GM23338 (cell line): ENCODE measurements around the gene SMG6. TPM values are rescaled to one million over a fixed set of nuclear protein-coding genes. Genes with fewer than 3 reads are reported as not detected.

Source experiments
- ATAC-seq: fragments of 200-7000 bp; cut with Tn5 transposase; 3 replicates; pipeline ENCODE4 v1.9.1; 2020
- DNase-seq: peaks from one replicate; pipeline ENCODE4 v3.0.0-alpha.2; 2015; ENCODE audit warnings: low spot score
- H2AFZ ChIP-seq: fragments of 200-600 bp; sonication (generic); 2 replicates; pipeline ENCODE4 v1.8.0; 2016; ENCODE audit warnings: antibody characterized with exemption, mild to moderate bottlenecking, moderate library complexity
- H3F3A ChIP-seq: fragments of 200-600 bp; sonication (generic); replicated peaks from 2 replicates; pipeline ENCODE4 v1.8.0; 2017; ENCODE audit warnings: antibody characterized with exemption, mixed run types, low read depth
- H3K27ac ChIP-seq: fragments of 200-600 bp; sonication (generic); 2 replicates; pipeline ENCODE4 v1.6.1; 2016; ENCODE audit warnings: low read depth
- H3K27me3 ChIP-seq: fragments of 200-600 bp; sonication (generic); 2 replicates; pipeline ENCODE4 v1.8.0; 2016; ENCODE audit warnings: mild to moderate bottlenecking, mixed run types, moderate library complexity; ENCODE audit not compliant: insufficient read depth
- H3K36me3 ChIP-seq: fragments of 200-600 bp; sonication (generic); 2 replicates; pipeline ENCODE4 v1.8.0; 2016; ENCODE audit warnings: mild to moderate bottlenecking; ENCODE audit not compliant: insufficient read depth
- H3K4me1 ChIP-seq: fragments of 200-600 bp; sonication (generic); 2 replicates; pipeline ENCODE4 v1.8.0; 2016; ENCODE audit warnings: mild to moderate bottlenecking, moderate library complexity; ENCODE audit not compliant: insufficient read depth
- H3K4me2 ChIP-seq: fragments of 200-600 bp; sonication (generic); 2 replicates; pipeline ENCODE4 v1.7.1; 2017; ENCODE audit warnings: mixed run types
- H3K4me3 ChIP-seq: fragments of 200-600 bp; sonication (generic); 2 replicates; pipeline ENCODE4 v1.6.1; 2016; ENCODE audit warnings: mixed run types
- H3K79me2 ChIP-seq: fragments of 200-600 bp; sonication (generic); replicated peaks from 2 replicates; pipeline ENCODE4 v1.8.0; 2017; ENCODE audit warnings: mild to moderate bottlenecking; ENCODE audit not compliant: insufficient read depth
- H3K9me2 ChIP-seq: fragments of 200-600 bp; sonication (generic); 2 replicates; pipeline ENCODE4 v1.8.0; 2017; ENCODE audit not compliant: insufficient read depth
- H4K20me1 ChIP-seq: fragments of 200-600 bp; sonication (generic); replicated peaks from 2 replicates; pipeline ENCODE4 v1.8.0; 2017; ENCODE audit warnings: mild to moderate bottlenecking; ENCODE audit not compliant: insufficient read depth
- H3K27ac Mint-ChIP-seq: 2 replicates; pipeline ENCODE4 v1.8.0; 2020; ENCODE audit warnings: inconsistent platforms, mild to moderate bottlenecking, moderate library complexity, mixed read lengths
- H3K27me3 Mint-ChIP-seq: 3 replicates; pipeline ENCODE4 v1.8.0; 2022; ENCODE audit warnings: low read depth, mild to moderate bottlenecking, moderate library complexity, mixed read lengths, inconsistent platforms; ENCODE audit not compliant: insufficient read depth, poor library complexity
- H3K36me3 Mint-ChIP-seq: 3 replicates; pipeline ENCODE4 v1.8.0; 2021; ENCODE audit warnings: low read depth, mild to moderate bottlenecking, inconsistent platforms, moderate library complexity, mixed read lengths
- H3K4me1 Mint-ChIP-seq: 3 replicates; pipeline ENCODE4 v1.8.0; 2020; ENCODE audit warnings: mild to moderate bottlenecking, inconsistent platforms, mixed read lengths
- H3K4me3 Mint-ChIP-seq: 3 replicates; pipeline ENCODE4 v1.8.0; 2021; ENCODE audit warnings: moderate library complexity, mild to moderate bottlenecking, inconsistent platforms, mixed read lengths
- H3K9me3 Mint-ChIP-seq: 3 replicates; pipeline ENCODE4 v1.8.0; 2020; ENCODE audit warnings: moderate library complexity, mild to moderate bottlenecking, inconsistent platforms, mixed read lengths
- EZH2 ChIP-seq: fragments of 200-600 bp; sonication (generic); IDR thresholded peaks from one replicate; pipeline ENCODE4 v1.8.0; 2017; ENCODE audit warnings: antibody characterized with exemption, mild to moderate bottlenecking, low read depth; ENCODE audit not compliant: unreplicated experiment
- JUNB ChIP-seq: IDR thresholded peaks from one replicate; pipeline ENCODE4 v1.6.1; 2016; ENCODE audit warnings: antibody characterized with exemption; ENCODE audit not compliant: unreplicated experiment
- NANOG ChIP-seq: IDR thresholded peaks from 2 replicates; pipeline ENCODE4 v1.6.1; 2016; ENCODE audit warnings: antibody characterized with exemption, borderline replicate concordance
- POLR2AphosphoS5 ChIP-seq: IDR thresholded peaks from 2 replicates; pipeline ENCODE4 v1.6.1; 2016; ENCODE audit warnings: antibody characterized with exemption, low read depth
- STAT1 ChIP-seq: IDR thresholded peaks from one replicate; pipeline ENCODE4 v1.6.1; 2016; ENCODE audit warnings: antibody characterized with exemption; ENCODE audit not compliant: unreplicated experiment
- ZNF114 ChIP-seq: fragments of 250-450 bp; sonication (Bioruptor Pico); IDR thresholded peaks from 2 replicates; pipeline ENCODE4 v1.5.0; 2020; ENCODE audit warnings: mild to moderate bottlenecking, moderate library complexity
- ZNF331 ChIP-seq: fragments of 250-450 bp; sonication (Bioruptor Pico); IDR thresholded peaks from 2 replicates; pipeline ENCODE4 v1.5.0; 2020; ENCODE audit warnings: low read depth, mild to moderate bottlenecking, moderate library complexity
- polyA plus RNA-seq: library from polyadenylated mRNA; unstranded; fragments of >200 nt; fragmentation: Nextera tagmentation; extraction: Ambion mirVana; gene quantifications from 2 replicates; pipeline ENCODE4 v1.2.1, GENCODE V29; 2016
- total RNA-seq: library from RNA; depleted of rRNA; stranded (reverse); fragments of >200 nt; shearing (Covaris generic); gene quantifications from 2 replicates; pipeline ENCODE4 v1.2.3, GENCODE V29; 2014
- TF ChIP-seq, protein P1 (sequence below): IDR thresholded peaks from 2 replicates; pipeline ENCODE4 v1.6.1; 2016; ENCODE audit warnings: antibody characterized with exemption
- TF ChIP-seq, protein P2 (sequence below), 2 experiments: fragments of 200-600 bp in 1 of 2; sonication (generic) in 1 of 2; conservative IDR thresholded peaks; 2 replicates each; pipeline versions ENCODE4 v1.5.1 to v1.6.1; 2016 to 2017; ENCODE audit warnings: antibody characterized with exemption in 2 of 2, low read depth in 2 of 2, mild to moderate bottlenecking in 2 of 2, moderate library complexity in 1 of 2
- TF ChIP-seq, protein P3 (sequence below): IDR thresholded peaks from one replicate; pipeline ENCODE4 v1.6.1; 2018; ENCODE audit warnings: antibody characterized with exemption; ENCODE audit not compliant: unreplicated experiment

SMG6 gene
- total and polyA plus RNA-seq, 2 experiments from 2014 or later, result 10.4 to 43.1 TPM

DNA sequence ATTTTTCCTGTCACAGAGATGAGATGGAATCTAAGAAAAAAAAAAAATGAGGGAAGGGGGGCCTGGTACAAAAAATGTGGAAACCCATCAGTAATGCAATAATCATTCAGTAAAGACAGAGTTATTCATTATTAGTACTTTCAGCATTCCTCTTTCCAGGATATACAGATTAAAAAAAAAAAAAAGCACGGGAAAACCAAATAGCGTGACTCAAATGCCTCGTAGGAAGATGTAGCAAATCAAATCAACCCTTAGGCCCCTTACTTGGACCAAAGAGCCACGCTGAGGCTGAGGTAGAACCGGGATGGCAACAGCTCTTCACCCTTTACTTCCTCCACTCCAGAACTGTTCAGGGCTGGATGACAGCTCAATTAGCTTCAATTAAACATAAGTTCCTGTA is 52.5 kb downstream of the SMG6 start (continued):
- no peak for TF ChIP-seq JUNB
- TF ChIP-seq ZNF331 (CRISPR knock-in tag), result no peak
- no peak for TF ChIP-seq POLR2AphosphoS5
- no peak for TF ChIP-seq EZH2
- TF ChIP-seq ZNF114 (CRISPR knock-in tag), result no peak
- TF ChIP-seq, protein P1, sequence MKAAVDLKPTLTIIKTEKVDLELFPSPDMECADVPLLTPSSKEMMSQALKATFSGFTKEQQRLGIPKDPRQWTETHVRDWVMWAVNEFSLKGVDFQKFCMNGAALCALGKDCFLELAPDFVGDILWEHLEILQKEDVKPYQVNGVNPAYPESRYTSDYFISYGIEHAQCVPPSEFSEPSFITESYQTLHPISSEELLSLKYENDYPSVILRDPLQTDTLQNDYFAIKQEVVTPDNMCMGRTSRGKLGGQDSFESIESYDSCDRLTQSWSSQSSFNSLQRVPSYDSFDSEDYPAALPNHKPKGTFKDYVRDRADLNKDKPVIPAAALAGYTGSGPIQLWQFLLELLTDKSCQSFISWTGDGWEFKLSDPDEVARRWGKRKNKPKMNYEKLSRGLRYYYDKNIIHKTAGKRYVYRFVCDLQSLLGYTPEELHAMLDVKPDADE, result no peak

DNA sequence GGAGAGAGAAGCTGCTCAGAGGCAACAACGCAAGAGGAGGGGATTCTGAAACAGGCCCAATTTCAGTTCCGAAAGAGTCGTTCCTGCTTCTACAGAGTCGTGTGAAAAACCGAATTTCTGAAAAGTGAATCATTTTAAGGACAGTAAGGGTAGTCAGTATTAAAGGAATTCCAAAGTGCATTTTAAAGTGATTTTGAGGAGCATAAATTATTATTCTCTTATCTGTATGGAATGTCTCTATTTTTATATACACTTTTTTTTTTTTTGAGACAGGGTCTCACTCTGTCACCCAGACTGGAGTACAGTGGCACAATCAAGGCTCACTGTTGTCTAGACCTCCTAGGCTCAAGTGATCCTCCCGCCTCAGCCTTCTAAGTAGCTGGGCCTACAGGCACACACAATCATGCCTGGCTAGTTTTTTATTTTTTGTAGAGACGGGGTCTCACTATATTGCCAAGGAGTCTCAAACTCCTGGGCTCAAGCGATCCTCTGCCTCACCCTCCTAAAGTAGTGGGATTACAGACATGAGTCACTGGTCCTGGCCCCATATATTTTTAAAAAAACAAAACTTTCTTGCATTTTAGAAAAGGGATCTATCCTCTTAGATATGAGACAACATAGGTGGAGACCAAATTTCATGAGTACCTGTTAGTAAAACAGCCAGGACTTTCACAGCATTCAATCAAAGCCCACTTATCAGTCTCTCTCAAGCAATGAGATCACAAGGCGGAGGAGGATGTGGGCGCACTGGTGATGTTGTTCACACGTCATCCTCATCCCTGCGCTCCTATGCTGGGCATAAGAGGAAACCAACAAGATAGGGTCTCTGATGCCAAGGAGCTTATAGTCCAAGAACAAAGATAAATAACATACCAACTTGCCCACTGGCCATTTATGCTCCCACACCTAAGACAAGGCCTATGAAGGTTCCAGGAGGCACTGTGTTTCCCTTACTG is 53.2 kb downstream of the SMG6 start:
- no peak overlapping the region for H3K27ac ChIP-seq
- H3K79me2 ChIP-seq, result no peaks in the 10 kb centered on the region
- H3K9me3 Mint-ChIP-seq, result peaks cover 5% of the 10 kb centered on the region; the same call in 2 of the 3 replicates
- no peaks in the 10 kb centered on the region; the same call in 1 of the 2 replicates for H3F3A ChIP-seq
- no peak overlapping the region for H3K4me3 Mint-ChIP-seq
- H3K27me3 ChIP-seq, result no peaks in the 10 kb centered on the region
- no peaks in the 10 kb centered on the region for H3K4me1 ChIP-seq
- peaks cover 4% of the 10 kb centered on the region for H3K27me3 Mint-ChIP-seq
- no peaks in the 10 kb centered on the region for H3K36me3 ChIP-seq
- ATAC-seq (no peak), DNase-seq (no peak)
- H3K4me1 Mint-ChIP-seq, result no peaks in the 10 kb centered on the region
- H2AFZ ChIP-seq, result no peak overlapping the region
- peaks cover 24% of the 10 kb centered on the region for H3K36me3 Mint-ChIP-seq
- no peak overlapping the region for H3K27ac Mint-ChIP-seq
- no peak overlapping the region for H3K4me3 ChIP-seq
- H3K4me2 ChIP-seq, result no peak overlapping the region
- no peaks in the 10 kb centered on the region for H3K9me2 ChIP-seq
- peaks cover 9% of the 10 kb centered on the region; the same call in 1 of the 2 replicates for H4K20me1 ChIP-seq
- no peak for TF ChIP-seq POLR2AphosphoS5
- TF ChIP-seq ZNF114 (CRISPR knock-in tag), result no peak
- TF ChIP-seq STAT1, result no peak
- TF ChIP-seq EZH2, result no peak
- TF ChIP-seq NANOG, result no peak
- TF ChIP-seq, protein P2, sequence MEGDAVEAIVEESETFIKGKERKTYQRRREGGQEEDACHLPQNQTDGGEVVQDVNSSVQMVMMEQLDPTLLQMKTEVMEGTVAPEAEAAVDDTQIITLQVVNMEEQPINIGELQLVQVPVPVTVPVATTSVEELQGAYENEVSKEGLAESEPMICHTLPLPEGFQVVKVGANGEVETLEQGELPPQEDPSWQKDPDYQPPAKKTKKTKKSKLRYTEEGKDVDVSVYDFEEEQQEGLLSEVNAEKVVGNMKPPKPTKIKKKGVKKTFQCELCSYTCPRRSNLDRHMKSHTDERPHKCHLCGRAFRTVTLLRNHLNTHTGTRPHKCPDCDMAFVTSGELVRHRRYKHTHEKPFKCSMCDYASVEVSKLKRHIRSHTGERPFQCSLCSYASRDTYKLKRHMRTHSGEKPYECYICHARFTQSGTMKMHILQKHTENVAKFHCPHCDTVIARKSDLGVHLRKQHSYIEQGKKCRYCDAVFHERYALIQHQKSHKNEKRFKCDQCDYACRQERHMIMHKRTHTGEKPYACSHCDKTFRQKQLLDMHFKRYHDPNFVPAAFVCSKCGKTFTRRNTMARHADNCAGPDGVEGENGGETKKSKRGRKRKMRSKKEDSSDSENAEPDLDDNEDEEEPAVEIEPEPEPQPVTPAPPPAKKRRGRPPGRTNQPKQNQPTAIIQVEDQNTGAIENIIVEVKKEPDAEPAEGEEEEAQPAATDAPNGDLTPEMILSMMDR (conservative IDR thresholded peaks at IDR 0.05; ENCODE audit: low read depth in 2 of 2), result no peak
- TF ChIP-seq, protein P1, result no peak
- TF ChIP-seq JUNB, result no peak
- TF ChIP-seq, protein P3, sequence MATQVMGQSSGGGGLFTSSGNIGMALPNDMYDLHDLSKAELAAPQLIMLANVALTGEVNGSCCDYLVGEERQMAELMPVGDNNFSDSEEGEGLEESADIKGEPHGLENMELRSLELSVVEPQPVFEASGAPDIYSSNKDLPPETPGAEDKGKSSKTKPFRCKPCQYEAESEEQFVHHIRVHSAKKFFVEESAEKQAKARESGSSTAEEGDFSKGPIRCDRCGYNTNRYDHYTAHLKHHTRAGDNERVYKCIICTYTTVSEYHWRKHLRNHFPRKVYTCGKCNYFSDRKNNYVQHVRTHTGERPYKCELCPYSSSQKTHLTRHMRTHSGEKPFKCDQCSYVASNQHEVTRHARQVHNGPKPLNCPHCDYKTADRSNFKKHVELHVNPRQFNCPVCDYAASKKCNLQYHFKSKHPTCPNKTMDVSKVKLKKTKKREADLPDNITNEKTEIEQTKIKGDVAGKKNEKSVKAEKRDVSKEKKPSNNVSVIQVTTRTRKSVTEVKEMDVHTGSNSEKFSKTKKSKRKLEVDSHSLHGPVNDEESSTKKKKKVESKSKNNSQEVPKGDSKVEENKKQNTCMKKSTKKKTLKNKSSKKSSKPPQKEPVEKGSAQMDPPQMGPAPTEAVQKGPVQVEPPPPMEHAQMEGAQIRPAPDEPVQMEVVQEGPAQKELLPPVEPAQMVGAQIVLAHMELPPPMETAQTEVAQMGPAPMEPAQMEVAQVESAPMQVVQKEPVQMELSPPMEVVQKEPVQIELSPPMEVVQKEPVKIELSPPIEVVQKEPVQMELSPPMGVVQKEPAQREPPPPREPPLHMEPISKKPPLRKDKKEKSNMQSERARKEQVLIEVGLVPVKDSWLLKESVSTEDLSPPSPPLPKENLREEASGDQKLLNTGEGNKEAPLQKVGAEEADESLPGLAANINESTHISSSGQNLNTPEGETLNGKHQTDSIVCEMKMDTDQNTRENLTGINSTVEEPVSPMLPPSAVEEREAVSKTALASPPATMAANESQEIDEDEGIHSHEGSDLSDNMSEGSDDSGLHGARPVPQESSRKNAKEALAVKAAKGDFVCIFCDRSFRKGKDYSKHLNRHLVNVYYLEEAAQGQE, result no peak
